Measurements from ENCODE around the gene CFAP54.

Gene CFAP54

DNA sequence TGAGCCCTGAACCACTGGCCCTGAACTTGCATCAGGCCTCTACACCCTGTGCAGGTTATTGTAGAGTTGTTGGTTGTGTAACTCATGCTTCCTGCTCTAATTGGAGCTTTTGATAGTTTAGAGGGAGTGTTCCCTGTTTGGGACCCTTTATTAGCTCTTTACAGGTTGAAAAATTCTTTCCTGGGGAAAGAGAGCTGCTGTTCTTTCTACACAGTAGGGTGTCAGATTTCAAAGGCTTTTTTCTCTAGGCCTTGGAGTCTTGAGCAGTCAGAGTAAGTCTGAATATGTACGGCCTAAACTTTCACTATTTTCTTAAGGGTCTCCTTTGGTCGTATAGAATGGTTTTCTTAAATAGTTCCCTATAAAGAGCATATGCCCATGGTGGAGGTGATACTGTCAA lies 356.9 kb downstream of the CFAP54 start:
- no peak for DNase-seq

GRCh38 chr12:96850676-96851075 lies 361.3 kb downstream of the CFAP54 start:
- DNase-seq: no peak

DNA sequence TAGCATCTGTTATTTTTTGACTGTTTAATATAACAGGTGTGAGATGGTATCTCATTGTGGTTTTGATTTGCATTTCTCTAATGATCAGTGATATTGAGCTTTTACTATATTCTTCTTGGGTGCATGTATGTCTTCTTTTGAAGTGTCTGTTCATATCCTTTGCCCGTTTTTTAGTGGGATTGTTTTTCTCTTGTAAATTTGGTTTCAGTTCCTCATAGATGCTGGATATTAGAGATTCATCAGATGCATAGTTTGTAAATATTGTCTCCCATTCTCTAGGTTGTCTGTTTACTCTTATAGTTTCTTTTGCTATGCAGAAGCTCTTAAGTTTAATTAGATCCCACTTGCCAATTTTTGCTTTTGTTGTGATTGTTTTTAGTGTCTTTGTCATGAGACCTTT lies 368.8 kb downstream of the CFAP54 start:
- no peak for DNase-seq

- no peak for DNase-seq
These were observed 372.3 kb downstream of the CFAP54 start for GRCh38 chr12:96861656-96862055.

DNA sequence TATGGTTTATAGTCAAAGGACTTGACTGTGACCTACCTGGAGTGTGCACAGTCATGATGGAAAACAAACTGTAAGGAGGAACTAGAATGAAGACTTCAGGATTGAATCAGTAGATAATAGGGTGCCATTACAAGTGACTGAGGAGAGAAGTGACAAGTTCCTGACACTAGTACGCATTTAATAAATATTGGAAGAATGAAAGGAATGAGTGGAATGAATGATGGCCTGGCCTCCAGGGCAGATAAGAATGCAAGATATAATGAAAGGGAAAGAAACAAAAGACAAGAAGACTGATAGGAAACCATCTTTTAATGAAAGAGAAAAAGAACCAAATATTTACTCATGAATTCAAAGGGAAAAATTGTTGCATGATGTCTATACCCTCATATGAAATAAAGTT lies 372.9 kb downstream of the CFAP54 start:
- no peak for DNase-seq

GRCh38 chr12:96864335-96864734 lies 375.0 kb downstream of the CFAP54 start:
- no peak for DNase-seq

DNA sequence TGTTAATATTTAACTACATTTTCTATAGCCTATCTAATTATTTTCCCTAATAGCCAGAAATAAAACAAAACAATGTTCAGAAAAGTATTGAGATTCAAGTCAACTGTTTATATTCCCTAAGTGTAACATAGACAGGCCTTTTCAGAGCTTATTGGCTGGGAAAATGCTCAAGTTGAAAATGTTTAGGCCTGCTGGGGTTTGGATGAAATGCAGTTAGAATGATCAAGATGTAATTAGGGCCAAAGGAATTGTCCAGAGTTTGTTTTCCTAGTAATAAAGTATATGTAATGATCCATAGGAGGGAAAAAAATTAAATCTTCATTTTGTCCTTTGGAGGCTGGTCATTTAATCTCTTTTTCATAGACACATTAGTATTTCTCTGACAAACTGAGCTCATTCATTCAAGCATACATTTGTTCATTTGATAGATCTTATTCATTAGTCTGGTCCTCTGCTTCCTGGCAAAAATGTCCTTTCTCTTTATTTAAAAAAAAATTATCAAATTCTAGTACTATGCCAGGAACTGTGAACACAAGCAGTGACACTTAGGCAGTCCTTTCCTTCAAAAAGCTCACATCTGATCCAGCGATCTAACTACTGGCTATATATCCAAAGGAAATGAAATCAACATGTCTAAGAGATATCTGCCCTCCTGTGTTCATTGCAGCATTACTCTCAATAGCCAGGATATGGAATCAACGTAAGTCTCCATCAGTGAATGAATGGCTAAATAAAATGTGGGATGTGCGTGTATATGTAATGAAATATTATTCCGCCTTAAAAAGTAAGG lies 377.6 kb downstream of the CFAP54 start:
- no peak for DNase-seq

- no peak for DNase-seq
These were observed 381.6 kb downstream of the CFAP54 start for GRCh38 chr12:96870946-96871345.

GRCh38 chr12:96872961-96873360 lies 383.6 kb downstream of the CFAP54 start:
- DNase-seq: no peak

DNA sequence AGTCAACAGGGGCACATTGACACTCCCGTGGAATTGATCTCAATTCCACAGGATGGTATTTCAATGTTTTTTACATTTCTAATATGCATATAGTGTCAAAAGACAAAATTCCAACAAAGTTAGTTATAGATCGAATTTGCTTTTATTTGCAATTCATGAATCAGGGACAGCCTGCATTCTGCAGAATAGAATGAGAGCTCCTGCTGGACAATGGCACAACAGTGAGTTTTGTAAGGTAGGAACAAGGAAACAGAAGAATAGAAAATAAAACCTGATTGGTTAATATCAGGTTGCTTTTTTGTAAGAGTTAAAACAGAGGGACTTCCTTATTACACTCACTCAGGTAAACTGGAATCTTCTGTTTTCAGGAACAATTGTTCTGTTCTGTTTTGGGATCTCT lies 384.8 kb downstream of the CFAP54 start:
- no peak for DNase-seq

- DNase-seq: no peak
These were observed 387.6 kb downstream of the CFAP54 start for GRCh38 chr12:96876966-96877365.

- no peak for DNase-seq
These were observed 389.3 kb downstream of the CFAP54 start for GRCh38 chr12:96878704-96879103.

- no peak for DNase-seq
These were observed 389.9 kb downstream of the CFAP54 start for GRCh38 chr12:96879301-96879700.

DNA sequence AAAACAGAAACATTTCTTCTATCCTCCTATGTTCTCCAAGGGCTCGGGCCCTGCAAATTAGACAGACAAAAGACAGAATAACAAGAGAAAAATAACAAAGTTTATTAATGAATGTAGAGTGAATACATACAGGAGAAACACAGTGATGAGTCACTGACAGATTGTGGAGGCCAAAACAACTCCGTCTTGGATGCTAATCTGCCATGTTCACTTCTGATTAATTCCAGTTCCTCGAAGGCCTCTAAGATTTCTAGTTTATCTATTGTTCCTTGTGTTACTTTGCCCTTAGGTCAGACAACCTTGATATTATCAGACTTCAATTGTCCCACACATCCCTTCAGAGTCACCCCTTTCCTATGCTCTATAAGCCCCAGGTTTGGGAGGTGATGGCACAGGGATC lies 390.8 kb downstream of the CFAP54 start:
- DNase-seq: no peak

DNA sequence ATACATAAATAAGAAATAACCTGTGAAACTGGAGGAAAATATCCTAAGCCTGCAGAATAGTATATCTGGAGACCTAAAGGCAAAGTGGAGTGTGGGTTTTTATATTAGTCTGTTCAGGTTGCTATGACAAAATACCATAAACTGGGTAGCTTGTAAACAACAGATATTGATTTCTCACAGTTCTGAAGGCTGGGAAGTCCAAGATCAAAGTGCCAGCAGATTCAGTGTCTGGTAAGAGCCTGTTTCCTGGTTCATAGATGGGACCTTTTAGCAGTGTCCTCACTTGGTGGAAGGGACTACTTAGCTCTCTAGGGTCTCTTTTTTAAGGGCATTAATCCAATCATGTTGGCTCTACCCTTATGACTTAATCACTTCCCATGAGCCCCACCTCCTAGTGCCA lies 392.2 kb downstream of the CFAP54 start:
- no peak for DNase-seq

DNA sequence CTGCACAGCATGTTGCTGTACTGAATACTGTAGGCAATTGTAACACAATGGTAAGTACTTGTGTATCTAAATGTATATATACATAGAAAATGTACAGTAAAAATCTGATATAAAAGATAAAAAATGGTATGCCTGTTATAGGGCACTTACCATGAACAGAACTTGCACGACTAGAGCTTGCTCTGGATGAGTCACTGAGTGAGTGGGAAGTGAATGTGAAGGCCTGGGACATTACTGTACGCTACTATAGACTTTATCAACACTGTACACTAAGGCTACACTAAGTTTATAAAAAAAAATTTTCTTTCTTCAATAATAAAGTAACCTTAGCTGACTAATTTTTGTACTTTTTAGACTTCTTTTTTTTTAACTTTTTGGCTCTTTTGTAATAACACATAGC lies 393.5 kb downstream of the CFAP54 start:
- no peak for DNase-seq

- no peak for DNase-seq
These were observed 394.2 kb downstream of the CFAP54 start for GRCh38 chr12:96883571-96883970.

GRCh38 chr12:96886998-96887677 lies 397.8 kb downstream of the CFAP54 start:
- DNase-seq: peak in 1 of 2 donors; percentile 11

DNA sequence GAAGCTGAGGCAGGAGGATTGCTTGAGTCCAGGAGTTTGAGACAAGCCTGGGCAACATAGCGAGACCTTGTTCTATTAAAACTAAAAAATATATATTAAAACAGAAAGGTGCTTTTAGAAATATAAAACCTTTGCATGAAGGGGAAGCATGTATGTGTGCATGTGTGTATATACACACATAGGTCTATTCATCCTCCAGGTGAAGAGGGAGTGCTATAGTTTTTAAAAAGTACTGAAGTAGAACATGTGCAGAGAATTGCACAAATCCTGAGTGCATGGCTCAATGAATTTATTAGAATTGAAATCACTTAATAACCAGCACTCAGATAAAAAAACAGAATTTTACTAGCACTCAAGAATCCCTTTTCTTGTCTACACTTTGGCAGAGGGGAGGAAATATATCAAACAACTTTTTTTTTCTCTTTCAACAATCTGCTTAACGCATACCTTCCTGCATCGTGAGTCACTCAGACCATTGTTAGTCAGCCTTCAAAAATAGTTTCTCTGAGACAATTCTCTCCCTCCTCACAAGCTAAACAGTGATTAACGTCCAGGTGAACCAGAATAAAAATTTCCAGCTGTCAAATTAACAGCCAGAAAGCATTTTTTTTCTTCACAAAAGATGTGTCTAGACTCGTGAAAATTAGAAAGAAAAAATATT lies 400.0 kb downstream of the CFAP54 start:
- no peak for DNase-seq

DNA sequence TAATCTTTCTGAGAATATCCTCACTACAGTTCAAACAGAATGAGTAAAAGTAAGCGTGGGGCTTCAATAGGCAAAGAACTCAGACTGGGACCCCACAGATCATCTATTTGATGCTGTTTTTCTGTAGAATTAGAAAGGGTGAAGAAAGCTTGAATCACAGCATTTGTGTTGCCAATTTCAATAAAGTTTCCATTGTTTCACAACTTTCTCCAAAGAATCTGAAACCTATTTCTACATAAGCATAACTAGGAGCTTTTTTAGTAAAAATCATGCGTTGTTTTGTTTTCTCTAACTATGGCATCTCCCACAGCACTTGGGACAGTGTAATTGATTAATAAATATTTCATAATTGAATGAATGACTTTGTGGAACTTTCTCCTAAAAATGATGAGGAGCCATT lies 401.0 kb downstream of the CFAP54 start:
- DNase-seq: no peak

- DNase-seq: no peak
These were observed 402.7 kb downstream of the CFAP54 start for GRCh38 chr12:96892104-96892503.

GRCh38 chr12:96897421-96897820 lies 408.0 kb downstream of the CFAP54 start:
- DNase-seq: no peak

DNA sequence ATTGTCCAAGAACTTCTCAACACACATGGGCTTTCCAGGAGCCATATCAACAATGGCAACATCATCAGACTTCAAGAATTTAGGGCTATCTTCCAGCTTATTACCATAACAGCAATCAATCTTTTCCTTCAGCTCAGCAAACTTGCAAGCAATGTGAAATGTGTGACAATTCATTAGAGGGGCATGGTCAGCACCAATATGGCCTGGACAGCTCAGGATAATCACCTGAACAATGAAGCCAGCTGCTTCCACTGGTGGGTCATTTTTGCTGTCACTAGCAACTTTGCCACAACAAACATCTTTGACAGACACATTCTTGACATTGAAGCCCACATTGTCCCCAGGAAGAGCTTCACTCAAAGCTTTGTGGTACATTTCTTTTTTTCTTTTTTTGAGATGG lies 411.8 kb downstream of the CFAP54 start:
- no peak for DNase-seq

- DNase-seq: no peak
These were observed 412.7 kb downstream of the CFAP54 start for GRCh38 chr12:96902076-96902475.
